ENCODE data around the gene SLC47A2. TPM values are rescaled to one million over a fixed set of nuclear protein-coding genes. Genes with fewer than 3 reads are reported as not detected.

Gene SLC47A2
- total RNA-seq, 1 donor from 2014 or later: not detected

GRCh38 chr17:19747829-19748806 is 31.7 kb upstream of the SLC47A2 start, which contains the start of gene ALDH3A1:
Gene ALDH3A1 (minus strand): TSS chr17:19748298. CDS start chr17:19745129, 3,169 bp downstream.
- peaks cover 16% of the 10 kb centered on the region for H3K4me1 Mint-ChIP-seq
- TF ChIP-seq, protein P1, sequence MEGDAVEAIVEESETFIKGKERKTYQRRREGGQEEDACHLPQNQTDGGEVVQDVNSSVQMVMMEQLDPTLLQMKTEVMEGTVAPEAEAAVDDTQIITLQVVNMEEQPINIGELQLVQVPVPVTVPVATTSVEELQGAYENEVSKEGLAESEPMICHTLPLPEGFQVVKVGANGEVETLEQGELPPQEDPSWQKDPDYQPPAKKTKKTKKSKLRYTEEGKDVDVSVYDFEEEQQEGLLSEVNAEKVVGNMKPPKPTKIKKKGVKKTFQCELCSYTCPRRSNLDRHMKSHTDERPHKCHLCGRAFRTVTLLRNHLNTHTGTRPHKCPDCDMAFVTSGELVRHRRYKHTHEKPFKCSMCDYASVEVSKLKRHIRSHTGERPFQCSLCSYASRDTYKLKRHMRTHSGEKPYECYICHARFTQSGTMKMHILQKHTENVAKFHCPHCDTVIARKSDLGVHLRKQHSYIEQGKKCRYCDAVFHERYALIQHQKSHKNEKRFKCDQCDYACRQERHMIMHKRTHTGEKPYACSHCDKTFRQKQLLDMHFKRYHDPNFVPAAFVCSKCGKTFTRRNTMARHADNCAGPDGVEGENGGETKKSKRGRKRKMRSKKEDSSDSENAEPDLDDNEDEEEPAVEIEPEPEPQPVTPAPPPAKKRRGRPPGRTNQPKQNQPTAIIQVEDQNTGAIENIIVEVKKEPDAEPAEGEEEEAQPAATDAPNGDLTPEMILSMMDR (IDR thresholded peaks at IDR 0.05): no peak
- ATAC-seq (ENCODE audit: low read depth): no peak
- no peaks in the 10 kb centered on the region for H3K9me3 Mint-ChIP-seq
- POLR2A ChIA-PET: interaction anchor here (0.5 to 0.6 kb wide), 2 partner anchors 25 to 239 kb away, joined by 3 to 6 read pairs; no protein-coding TSS in a partner anchor
- peaks cover 22% of the 10 kb centered on the region for H3K27me3 Mint-ChIP-seq
- no peaks in the 10 kb centered on the region for H3K36me3 Mint-ChIP-seq (ENCODE audit: low read depth)
- CTCF ChIA-PET: no interaction called here
- no peak for DNase-seq
- no peak within 1 kb of the TSS for H3K27ac Mint-ChIP-seq
- no peak within 1 kb of the TSS for H3K4me3 Mint-ChIP-seq
- intact Hi-C loops (cut with micrococcal nuclease): no loop called here

DNA sequence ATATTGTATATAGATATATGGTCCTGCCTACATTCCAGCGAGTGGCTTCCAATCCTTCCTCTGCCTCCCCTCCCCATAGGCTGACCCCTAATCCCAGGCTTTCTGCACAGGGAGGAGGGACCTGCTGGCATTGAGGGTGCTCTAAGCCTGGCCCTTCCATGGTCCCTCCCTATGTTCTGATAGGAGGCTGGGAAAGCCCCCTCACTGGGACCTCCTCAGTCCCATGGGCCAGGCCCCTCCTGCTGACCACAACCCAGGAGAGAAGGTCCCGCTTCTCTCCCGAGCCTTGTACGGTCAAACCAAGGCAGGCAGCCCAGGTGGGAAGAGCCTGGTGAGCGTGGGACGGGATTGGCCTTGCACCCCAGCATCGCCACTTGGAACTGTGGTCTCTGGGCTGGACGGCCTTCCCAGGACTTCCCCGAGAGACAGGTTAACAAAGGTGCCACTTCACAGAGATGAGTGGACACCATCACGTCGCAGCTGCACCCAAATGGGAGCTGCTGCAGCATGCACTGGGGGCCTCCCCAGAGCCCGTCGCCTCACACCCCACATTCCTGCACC is 30.9 kb upstream of the SLC47A2 start:
- H3K9me3 Mint-ChIP-seq: no peaks in the 10 kb centered on the region
- DNase-seq (no peak), ATAC-seq (ENCODE audit: low read depth) (no peak)
- H3K27ac Mint-ChIP-seq: no peak overlapping the region
- intact Hi-C loops (cut with micrococcal nuclease): no loop called here
- H3K36me3 Mint-ChIP-seq (ENCODE audit: low read depth): no peaks in the 10 kb centered on the region
- TF ChIP-seq, protein P1 (IDR thresholded peaks at IDR 0.05): no peak
- POLR2A ChIA-PET: interaction anchor here (0.6 kb wide), 1 partner anchor 238 kb away, joined by 6 read pairs; no protein-coding TSS in a partner anchor
- no peak overlapping the region for H3K4me3 Mint-ChIP-seq
- CTCF ChIA-PET: no interaction called here
- peaks cover 20% of the 10 kb centered on the region for H3K27me3 Mint-ChIP-seq
- H3K4me1 Mint-ChIP-seq: peaks cover 8% of the 10 kb centered on the region

DNA sequence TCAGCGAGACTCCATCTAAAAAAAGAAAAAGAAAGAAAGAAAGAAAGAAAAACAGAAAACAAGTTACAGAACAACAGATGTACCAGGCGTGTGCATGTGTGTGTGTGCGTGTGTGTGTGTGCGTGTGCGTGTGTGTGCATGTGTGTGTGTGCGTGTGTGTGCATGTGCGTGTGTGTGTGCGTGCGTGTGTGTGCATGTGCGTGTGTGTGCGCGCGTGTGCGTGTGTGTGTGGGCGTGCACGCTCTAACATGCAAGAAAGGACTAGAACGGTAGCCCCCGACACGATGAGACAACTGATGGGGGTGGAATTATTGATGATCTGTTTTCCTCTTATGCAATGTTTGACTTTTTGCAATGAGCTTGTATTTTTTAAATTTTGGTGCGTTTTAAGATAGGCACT is 30.1 kb upstream of the SLC47A2 start:
- H3K27ac Mint-ChIP-seq: no peak overlapping the region
- DNase-seq (no peak), ATAC-seq (ENCODE audit: low read depth) (no peak)
- peaks cover 6% of the 10 kb centered on the region for H3K4me1 Mint-ChIP-seq
- no peak overlapping the region for H3K4me3 Mint-ChIP-seq
- peaks cover 20% of the 10 kb centered on the region for H3K27me3 Mint-ChIP-seq
- no peaks in the 10 kb centered on the region for H3K9me3 Mint-ChIP-seq
- intact Hi-C loops (cut with micrococcal nuclease): no loop called here
- CTCF ChIA-PET: no interaction called here
- TF ChIP-seq, protein P1 (IDR thresholded peaks at IDR 0.05): no peak
- H3K36me3 Mint-ChIP-seq (ENCODE audit: low read depth): no peaks in the 10 kb centered on the region
- POLR2A ChIA-PET: no interaction called here

DNA sequence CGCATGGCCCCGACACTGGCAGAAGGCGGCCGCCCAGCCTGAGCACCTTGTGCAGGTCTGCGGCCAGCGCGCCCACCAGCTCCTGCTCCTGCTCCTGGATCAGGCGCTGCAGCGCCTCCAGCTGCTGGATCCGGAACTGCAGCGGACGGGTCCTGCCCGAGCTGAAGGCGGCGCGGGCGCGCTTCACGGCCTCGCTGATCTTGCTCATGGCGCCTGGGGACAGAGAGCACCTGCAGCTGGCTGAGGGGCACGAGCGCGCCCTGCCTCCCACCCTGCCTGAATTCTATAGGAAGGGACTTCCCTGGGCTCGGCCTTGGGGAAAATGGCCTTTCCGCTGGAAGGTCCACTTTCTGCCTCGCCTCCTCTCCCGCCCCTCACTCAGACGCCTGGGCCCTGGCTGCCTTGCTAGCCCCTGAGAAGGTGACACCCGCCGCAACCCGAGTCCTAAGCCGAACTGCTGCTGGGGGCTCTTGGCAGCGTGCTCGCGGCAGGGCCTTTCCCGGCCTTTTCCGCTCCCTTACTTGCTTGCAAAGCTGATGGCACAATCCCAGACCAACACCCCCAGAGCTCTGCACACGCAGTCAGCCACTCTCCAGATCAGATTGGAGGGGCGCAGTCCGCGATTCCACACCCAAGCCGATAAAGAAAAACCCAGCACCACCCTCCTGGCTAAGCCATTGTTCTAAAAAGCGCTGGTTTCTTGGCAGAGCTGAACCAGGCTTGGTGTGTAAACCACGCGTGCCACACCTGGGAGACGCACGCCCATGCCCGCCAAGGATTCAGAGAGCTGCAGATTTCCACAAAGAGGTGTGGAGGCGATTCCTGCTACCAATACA is 28.8 kb upstream of the SLC47A2 start:
- intact Hi-C loops (cut with micrococcal nuclease): loop anchor here (2.0 kb wide), 1 partner anchor 18 kb away; no protein-coding TSS in a partner anchor
- Mint-ChIP-seq H3K27ac (no peak overlapping the region), H3K4me1 (peaks cover 6% of the 10 kb centered on the region), H3K36me3 (ENCODE audit: low read depth) (no peaks in the 10 kb centered on the region), H3K27me3 (peaks cover 13% of the 10 kb centered on the region), H3K9me3 (no peaks in the 10 kb centered on the region), H3K4me3 (peak overlapping the region; percentile 80)
- ATAC-seq (ENCODE audit: low read depth) (peak; percentile 97), DNase-seq (peak; percentile 74)
- ChIA-PET POLR2A (interaction anchor here (0.5 to 1.9 kb wide), 3 partner anchors 8 to 237 kb away, joined by 5 to 7 read pairs (median 5); no protein-coding TSS in a partner anchor), CTCF (interaction anchor here (0.6 to 2.1 kb wide), 12 partner anchors 9 to 439 kb away, joined by 3 to 18 read pairs (median 4); partner anchors contain the start of genes ALDH3A2, B9D1 and MAPK7)
- TF ChIP-seq, protein P1 (IDR thresholded peaks at IDR 0.05): no peak

All from activated B cell treated with CpG ODN at 0.5 μM for 24 hours (primary cell).